OCI-LY1 (cell line): ENCODE measurements around the gene PROSER1.

ENCODE experiments used
- CTCF ChIP-seq: fragments of 200-600 bp; sonication (generic), shearing (Covaris generic); IDR thresholded peaks from 2 replicates; pipeline ENCODE4 v1.5.1; 2017; ENCODE audit warnings: mild to moderate bottlenecking, antibody characterized with exemption, low read length, moderate library complexity, mixed read lengths
- EZH2 ChIP-seq: fragments of 200-600 bp; sonication (generic), shearing (Covaris generic); IDR thresholded peaks from 2 replicates; pipeline ENCODE4 v1.8.0; 2017; ENCODE audit warnings: borderline replicate concordance, mixed run types, mild to moderate bottlenecking, antibody characterized with exemption, low read length, moderate library complexity, mixed read lengths

GRCh38 chr13:39023761-39024160 lies 14.1 kb downstream of the PROSER1 start:
- no peak for TF ChIP-seq CTCF
- TF ChIP-seq EZH2 = no peak
